Natural killer cell treated with Interleukin-12 subunit alpha and Interleukin-12 subunit beta and Interleukin-15 and Interleukin-18, amount 100 ng/mL, for 72 hours (primary cell): ENCODE results near the gene ENPP3. TPM values are rescaled to one million over a fixed set of nuclear protein-coding genes. Genes with fewer than 3 reads are reported as not detected.
"Not testable (repeated sequence)": the region's sequence is repeated elsewhere in the genome, so short reads cannot be mapped to it uniquely, and the experiment has no call there.

Experiments used
- ATAC-seq, 2 donors: fragments of 150-1000 bp; cut with Tn5 transposase in 1 of 2; sonication (Bioruptor Pico), chemical (Tn5 transposase) in 1 of 2; 2 replicates each; pipeline ENCODE4 v1.10.0; 2021
- DNase-seq: peaks from one replicate; pipeline ENCODE4 v3.0.0; 2022; ENCODE audit warnings: low spot score
- H3K27ac Mint-ChIP-seq, 2 donors: 1 replicate in 1 of 2; 2 replicates in 1 of 2; pipeline ENCODE4 v1.8.0; 2022; ENCODE audit warnings: mixed read lengths in 2 of 2, mild to moderate bottlenecking in 1 of 2, moderate library complexity in 1 of 2
- H3K27me3 Mint-ChIP-seq, 2 donors: 1 replicate in 1 of 2; 2 replicates in 1 of 2; pipeline ENCODE4 v1.8.0; 2022; ENCODE audit warnings: mixed read lengths in 2 of 2
- H3K36me3 Mint-ChIP-seq: one replicate; pipeline ENCODE4 v1.8.0; 2022; ENCODE audit warnings: mixed read lengths
- H3K4me1 Mint-ChIP-seq, 2 donors: 1 replicate in 1 of 2; 2 replicates in 1 of 2; pipeline ENCODE4 v1.8.0; 2022; ENCODE audit warnings: low read depth in 2 of 2, mixed read lengths in 2 of 2, mild to moderate bottlenecking in 1 of 2
- H3K4me3 Mint-ChIP-seq: one replicate; pipeline ENCODE4 v1.8.0; 2022; ENCODE audit warnings: mixed read lengths
- H3K9me3 Mint-ChIP-seq: 2 replicates; pipeline ENCODE4 v1.8.0; 2022; ENCODE audit warnings: mixed read lengths
- total RNA-seq, 2 donors: library from RNA; stranded (reverse); gene quantifications; one replicate each; pipeline ENCODE4 v1.2.3, GENCODE V29; 2022

Gene ENPP3
- total RNA-seq, 2 donors from 2014 or later = 0.81 to 11.5 TPM

- ATAC-seq = no peak
- H3K27ac Mint-ChIP-seq = no peak overlapping the region
- H3K4me3 Mint-ChIP-seq = no peak overlapping the region
These were observed 104.7 kb downstream of the ENPP3 start for GRCh38 chr6:131741688-131742393.

GRCh38 chr6:131744432-131745287 lies 107.6 kb downstream of the ENPP3 start:
- H3K4me3 Mint-ChIP-seq = no peak overlapping the region
- no peak overlapping the region for H3K27ac Mint-ChIP-seq
- no peak for ATAC-seq
- H3K9me3 Mint-ChIP-seq = no peaks in the 10 kb centered on the region
- DNase-seq = no peak
- no peaks in the 10 kb centered on the region for H3K36me3 Mint-ChIP-seq
- H3K27me3 Mint-ChIP-seq = peaks cover 14 to 16% of the 10 kb centered on the region in 2 donors
- no peaks in the 10 kb centered on the region for H3K4me1 Mint-ChIP-seq

More at GRCh38 chr6:131741688-131742393, 104.7 kb downstream of the ENPP3 start:
- Mint-ChIP-seq H3K9me3 (no peaks in the 10 kb centered on the region), H3K36me3 (no peaks in the 10 kb centered on the region), H3K4me1 (no peaks in the 10 kb centered on the region), H3K27me3 (peaks cover 14 to 18% of the 10 kb centered on the region in 2 donors)
- DNase-seq = no peak

- no peak for DNase-seq
- Mint-ChIP-seq H3K4me1 (no peaks in the 10 kb centered on the region), H3K27me3 (peaks cover 14 to 16% of the 10 kb centered on the region in 2 donors), H3K4me3 (no peak overlapping the region), H3K36me3 (no peaks in the 10 kb centered on the region), H3K9me3 (no peaks in the 10 kb centered on the region), H3K27ac (no peak overlapping the region)
- no peak for ATAC-seq
These were observed 108.4 kb downstream of the ENPP3 start for GRCh38 chr6:131745476-131745875.

- no peaks in the 10 kb centered on the region for H3K9me3 Mint-ChIP-seq
- no peaks in the 10 kb centered on the region for H3K4me1 Mint-ChIP-seq
- DNase-seq (no peak), ATAC-seq (no peak)
- H3K36me3 Mint-ChIP-seq = no peaks in the 10 kb centered on the region
- H3K27ac Mint-ChIP-seq = no peak overlapping the region
- H3K4me3 Mint-ChIP-seq = no peak overlapping the region
- H3K27me3 Mint-ChIP-seq = peaks cover 4 to 6% of the 10 kb centered on the region in 2 donors
These were observed 110.8 kb downstream of the ENPP3 start for GRCh38 chr6:131747821-131748353.

GRCh38 chr6:131749023-131749422 lies 111.9 kb downstream of the ENPP3 start:
- peaks cover 5% of the 10 kb centered on the region in 2 donors for H3K27me3 Mint-ChIP-seq
- H3K4me1 Mint-ChIP-seq = no peaks in the 10 kb centered on the region
- H3K27ac Mint-ChIP-seq = no peak overlapping the region
- no peaks in the 10 kb centered on the region for H3K36me3 Mint-ChIP-seq
- DNase-seq = no peak
- H3K4me3 Mint-ChIP-seq = no peak overlapping the region
- H3K9me3 Mint-ChIP-seq = no peaks in the 10 kb centered on the region
- ATAC-seq = no peak

GRCh38 chr6:131751012-131751715 lies 114.1 kb downstream of the ENPP3 start:
- not testable (repeated sequence) for H3K36me3 Mint-ChIP-seq, DNase-seq, H3K4me3 Mint-ChIP-seq, H3K4me1 Mint-ChIP-seq, ATAC-seq, H3K9me3 Mint-ChIP-seq, H3K27ac Mint-ChIP-seq
- H3K27me3 Mint-ChIP-seq = peaks cover 16 to 21% of the 10 kb centered on the region in 2 donors

GRCh38 chr6:131754088-131754487 lies 117.0 kb downstream of the ENPP3 start:
- Mint-ChIP-seq H3K27ac (no peak overlapping the region), H3K4me3 (no peak overlapping the region), H3K9me3 (peaks cover 3% of the 10 kb centered on the region), H3K36me3 (no peaks in the 10 kb centered on the region), H3K27me3 (peaks cover 19 to 33% of the 10 kb centered on the region in 2 donors), H3K4me1 (peaks cover 0 to 2% of the 10 kb centered on the region in 2 donors)
- DNase-seq (no peak), ATAC-seq (no peak)

GRCh38 chr6:131754715-131755567 lies 117.8 kb downstream of the ENPP3 start:
- Mint-ChIP-seq H3K9me3 (peaks cover 3% of the 10 kb centered on the region), H3K4me1 (peaks cover 0 to 2% of the 10 kb centered on the region in 2 donors), H3K27ac (no peak overlapping the region), H3K4me3 (no peak overlapping the region), H3K36me3 (no peaks in the 10 kb centered on the region), H3K27me3 (peaks cover 22 to 36% of the 10 kb centered on the region in 2 donors)
- DNase-seq (no peak), ATAC-seq (no peak)

GRCh38 chr6:131755597-131755996 lies 118.5 kb downstream of the ENPP3 start:
- peaks cover 3% of the 10 kb centered on the region for H3K9me3 Mint-ChIP-seq
- no peaks in the 10 kb centered on the region for H3K36me3 Mint-ChIP-seq
- H3K27me3 Mint-ChIP-seq = peaks cover 24 to 40% of the 10 kb centered on the region in 2 donors
- no peak for DNase-seq
- ATAC-seq = no peak
- peaks cover 0 to 2% of the 10 kb centered on the region in 2 donors for H3K4me1 Mint-ChIP-seq
- no peak overlapping the region for H3K4me3 Mint-ChIP-seq
- no peak overlapping the region for H3K27ac Mint-ChIP-seq

GRCh38 chr6:131756039-131756438 lies 118.9 kb downstream of the ENPP3 start:
- ATAC-seq (no peak), DNase-seq (no peak)
- Mint-ChIP-seq H3K4me1 (peaks cover 0 to 2% of the 10 kb centered on the region in 2 donors), H3K27ac (no peak overlapping the region), H3K27me3 (peaks cover 24 to 40% of the 10 kb centered on the region in 2 donors), H3K9me3 (peaks cover 3% of the 10 kb centered on the region), H3K4me3 (no peak overlapping the region), H3K36me3 (no peaks in the 10 kb centered on the region)

- H3K27me3 Mint-ChIP-seq = peaks cover 24 to 47% of the 10 kb centered on the region in 2 donors
- peaks cover 0 to 2% of the 10 kb centered on the region in 2 donors for H3K4me1 Mint-ChIP-seq
- no peaks in the 10 kb centered on the region for H3K36me3 Mint-ChIP-seq
- DNase-seq (no peak), ATAC-seq (no peak)
- H3K4me3 Mint-ChIP-seq = no peak overlapping the region
- H3K27ac Mint-ChIP-seq = no peak overlapping the region
- peaks cover 3% of the 10 kb centered on the region for H3K9me3 Mint-ChIP-seq
These were observed 121.8 kb downstream of the ENPP3 start for GRCh38 chr6:131758920-131759319.

GRCh38 chr6:131761060-131761761 lies 124.1 kb downstream of the ENPP3 start:
- Mint-ChIP-seq H3K4me3 (no peak overlapping the region), H3K36me3 (no peaks in the 10 kb centered on the region), H3K27ac (no peak overlapping the region), H3K9me3 (no peaks in the 10 kb centered on the region), H3K4me1 (no peaks in the 10 kb centered on the region), H3K27me3 (peaks cover 11 to 42% of the 10 kb centered on the region in 2 donors)
- DNase-seq = no peak
- ATAC-seq = no peak
